ENCODE data around the gene ZP2.

The ZP2 gene

GRCh38 chr16:21244518-21245215 is 33.3 kb upstream of the ZP2 start:
- TF ChIP-seq, protein P1, sequence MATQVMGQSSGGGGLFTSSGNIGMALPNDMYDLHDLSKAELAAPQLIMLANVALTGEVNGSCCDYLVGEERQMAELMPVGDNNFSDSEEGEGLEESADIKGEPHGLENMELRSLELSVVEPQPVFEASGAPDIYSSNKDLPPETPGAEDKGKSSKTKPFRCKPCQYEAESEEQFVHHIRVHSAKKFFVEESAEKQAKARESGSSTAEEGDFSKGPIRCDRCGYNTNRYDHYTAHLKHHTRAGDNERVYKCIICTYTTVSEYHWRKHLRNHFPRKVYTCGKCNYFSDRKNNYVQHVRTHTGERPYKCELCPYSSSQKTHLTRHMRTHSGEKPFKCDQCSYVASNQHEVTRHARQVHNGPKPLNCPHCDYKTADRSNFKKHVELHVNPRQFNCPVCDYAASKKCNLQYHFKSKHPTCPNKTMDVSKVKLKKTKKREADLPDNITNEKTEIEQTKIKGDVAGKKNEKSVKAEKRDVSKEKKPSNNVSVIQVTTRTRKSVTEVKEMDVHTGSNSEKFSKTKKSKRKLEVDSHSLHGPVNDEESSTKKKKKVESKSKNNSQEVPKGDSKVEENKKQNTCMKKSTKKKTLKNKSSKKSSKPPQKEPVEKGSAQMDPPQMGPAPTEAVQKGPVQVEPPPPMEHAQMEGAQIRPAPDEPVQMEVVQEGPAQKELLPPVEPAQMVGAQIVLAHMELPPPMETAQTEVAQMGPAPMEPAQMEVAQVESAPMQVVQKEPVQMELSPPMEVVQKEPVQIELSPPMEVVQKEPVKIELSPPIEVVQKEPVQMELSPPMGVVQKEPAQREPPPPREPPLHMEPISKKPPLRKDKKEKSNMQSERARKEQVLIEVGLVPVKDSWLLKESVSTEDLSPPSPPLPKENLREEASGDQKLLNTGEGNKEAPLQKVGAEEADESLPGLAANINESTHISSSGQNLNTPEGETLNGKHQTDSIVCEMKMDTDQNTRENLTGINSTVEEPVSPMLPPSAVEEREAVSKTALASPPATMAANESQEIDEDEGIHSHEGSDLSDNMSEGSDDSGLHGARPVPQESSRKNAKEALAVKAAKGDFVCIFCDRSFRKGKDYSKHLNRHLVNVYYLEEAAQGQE (tag by site-specific recombination; IDR thresholded peaks at IDR 0.05), result no peak
- no peak for TF ChIP-seq ZNF366 (tag by site-specific recombination; conservative IDR thresholded peaks at IDR 0.05)
- no peak for TF ChIP-seq ZNF549 (tag by site-specific recombination; IDR thresholded peaks at IDR 0.05)
- no peak for TF ChIP-seq SP3 (tag by site-specific recombination; IDR thresholded peaks at IDR 0.05)
- TF ChIP-seq ZNF221 (tag by site-specific recombination; IDR thresholded peaks at IDR 0.05; ENCODE audit: borderline replicate concordance), result no peak
- TF ChIP-seq BCL11B (tag by site-specific recombination; IDR thresholded peaks at IDR 0.05; ENCODE audit: low read depth), result no peak
- TF ChIP-seq ZEB2 (tag by site-specific recombination; IDR thresholded peaks at IDR 0.05), result no peak
- no peak for TF ChIP-seq ZNF654 (tag by site-specific recombination; IDR thresholded peaks at IDR 0.05; ENCODE audit: low read depth)
- no peak for TF ChIP-seq ZNF18 (tag by site-specific recombination; IDR thresholded peaks at IDR 0.05)
- TF ChIP-seq, protein P2, sequence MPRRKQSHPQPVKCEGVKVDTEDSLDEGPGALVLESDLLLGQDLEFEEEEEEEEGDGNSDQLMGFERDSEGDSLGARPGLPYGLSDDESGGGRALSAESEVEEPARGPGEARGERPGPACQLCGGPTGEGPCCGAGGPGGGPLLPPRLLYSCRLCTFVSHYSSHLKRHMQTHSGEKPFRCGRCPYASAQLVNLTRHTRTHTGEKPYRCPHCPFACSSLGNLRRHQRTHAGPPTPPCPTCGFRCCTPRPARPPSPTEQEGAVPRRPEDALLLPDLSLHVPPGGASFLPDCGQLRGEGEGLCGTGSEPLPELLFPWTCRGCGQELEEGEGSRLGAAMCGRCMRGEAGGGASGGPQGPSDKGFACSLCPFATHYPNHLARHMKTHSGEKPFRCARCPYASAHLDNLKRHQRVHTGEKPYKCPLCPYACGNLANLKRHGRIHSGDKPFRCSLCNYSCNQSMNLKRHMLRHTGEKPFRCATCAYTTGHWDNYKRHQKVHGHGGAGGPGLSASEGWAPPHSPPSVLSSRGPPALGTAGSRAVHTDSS (tag by site-specific recombination; IDR thresholded peaks at IDR 0.05), result no peak
- no peak for TF ChIP-seq ZFP3 (tag by site-specific recombination; IDR thresholded peaks at IDR 0.05; ENCODE audit: low read depth)
- TF ChIP-seq SCRT2 (tag by site-specific recombination; IDR thresholded peaks at IDR 0.05), result no peak
- no peaks in the 10 kb centered on the region for H3K9me3 ChIP-seq (ENCODE audit: control insufficient read depth, insufficient read depth, low read depth, low read length)
- no peaks in the 10 kb centered on the region for H3K36me3 ChIP-seq (ENCODE audit: control insufficient read depth in 2 of 2, insufficient read depth in 1 of 2, low read length in 2 of 2)
- POLR2A ChIA-PET, result no interaction called here
- CTCF ChIA-PET, result interaction anchor here (0.6 kb wide), 1 partner anchor 857 kb away, joined by 4 read pairs; no protein-coding TSS in a partner anchor
- H3K4me1 ChIP-seq (ENCODE audit: control insufficient read depth, insufficient read depth, low read length), result no peaks in the 10 kb centered on the region
- H3K4me3 ChIP-seq (ENCODE audit: low read depth, low read length), result no peak overlapping the region
- H3K27ac ChIP-seq (ENCODE audit: extremely low read depth, low read depth, low read length), result no peak overlapping the region

GRCh38 chr16:21242756-21243155 is 31.4 kb upstream of the ZP2 start:
- no peak overlapping the region for H3K27ac ChIP-seq (ENCODE audit: extremely low read depth, low read depth, low read length)
- CTCF ChIA-PET, result interaction anchor here (0.6 to 0.7 kb wide), 3 partner anchors 46 to 1394 kb away, joined by 3 to 4 read pairs (median 3); no protein-coding TSS in a partner anchor
- H3K9me3 ChIP-seq (ENCODE audit: control insufficient read depth, insufficient read depth, low read depth, low read length), result no peaks in the 10 kb centered on the region
- no peaks in the 10 kb centered on the region for H3K4me1 ChIP-seq (ENCODE audit: control insufficient read depth, insufficient read depth, low read length)
- no peak overlapping the region for H3K4me3 ChIP-seq (ENCODE audit: low read depth, low read length)
- H3K36me3 ChIP-seq (ENCODE audit: control insufficient read depth in 2 of 2, insufficient read depth in 1 of 2, low read length in 2 of 2), result no peaks in the 10 kb centered on the region
- POLR2A ChIA-PET, result no interaction called here
- TF ChIP-seq ZBTB21 (tag by site-specific recombination; IDR thresholded peaks at IDR 0.05) (no peak), ZNF623 (tag by site-specific recombination; IDR thresholded peaks at IDR 0.05) (no peak), ZNF580 (tag by site-specific recombination; IDR thresholded peaks at IDR 0.05) (no peak), ZBTB8A (tag by site-specific recombination; IDR thresholded peaks at IDR 0.05) (no peak), REPIN1 (tag by site-specific recombination; IDR thresholded peaks at IDR 0.05; ENCODE audit: low read depth) (no peak), FEZF1 (tag by site-specific recombination; IDR thresholded peaks at IDR 0.05) (no peak), ZSCAN4 (tag by site-specific recombination; IDR thresholded peaks at IDR 0.05) (no peak), ZNF416 (tag by site-specific recombination; IDR thresholded peaks at IDR 0.05) (no peak), YY1 (tag by site-specific recombination; IDR thresholded peaks at IDR 0.05) (no peak), WT1 (tag by site-specific recombination; IDR thresholded peaks at IDR 0.05) (no peak), BCL6B (tag by site-specific recombination; IDR thresholded peaks at IDR 0.05) (no peak), ZNF16 (tag by site-specific recombination; IDR thresholded peaks at IDR 0.05; ENCODE audit: low read depth) (no peak), TRIM28 (IDR thresholded peaks at IDR 0.05; ENCODE audit: borderline replicate concordance, low read length) (no peak), ZBTB1 (tag by site-specific recombination; IDR thresholded peaks at IDR 0.05) (no peak), ZNF600 (tag by site-specific recombination; IDR thresholded peaks at IDR 0.05) (no peak)

All from HEK293 (cell line).